Measurements from ENCODE around the gene HAT1.

The HAT1 gene

DNA sequence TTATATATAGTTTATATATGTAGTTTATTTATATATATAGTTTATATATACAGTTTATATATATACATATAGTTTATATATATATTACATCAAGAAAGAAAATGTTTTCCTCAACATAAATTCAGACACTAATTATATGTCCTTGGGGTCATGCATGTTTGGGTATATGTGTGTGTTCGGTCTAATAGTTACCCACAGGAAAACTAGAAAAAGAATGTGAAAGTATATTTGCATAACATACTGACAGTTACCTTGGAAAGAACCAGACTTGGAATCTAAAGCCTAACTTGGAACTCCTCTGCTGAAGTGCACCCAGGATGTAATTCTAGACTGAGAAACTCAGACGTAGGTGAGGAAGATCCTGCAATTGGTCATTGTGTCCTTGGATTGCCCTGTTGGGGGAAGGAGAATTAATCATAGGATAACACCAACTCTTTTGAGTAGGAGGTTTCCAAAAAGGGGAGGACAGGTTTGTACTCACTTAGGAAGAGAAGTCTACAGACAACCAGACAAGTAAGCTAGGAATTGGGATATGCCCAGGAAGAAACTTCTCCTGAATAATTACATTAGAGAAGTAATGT, 19.3 kb upstream of the HAT1 start:
- WGBS (ENCODE audit: extremely low coverage, insufficient coverage, low lambda C conversion rate): no CpG with 5 or more reads among the region's 2 CpGs
- DNase-seq: no peak

DNA sequence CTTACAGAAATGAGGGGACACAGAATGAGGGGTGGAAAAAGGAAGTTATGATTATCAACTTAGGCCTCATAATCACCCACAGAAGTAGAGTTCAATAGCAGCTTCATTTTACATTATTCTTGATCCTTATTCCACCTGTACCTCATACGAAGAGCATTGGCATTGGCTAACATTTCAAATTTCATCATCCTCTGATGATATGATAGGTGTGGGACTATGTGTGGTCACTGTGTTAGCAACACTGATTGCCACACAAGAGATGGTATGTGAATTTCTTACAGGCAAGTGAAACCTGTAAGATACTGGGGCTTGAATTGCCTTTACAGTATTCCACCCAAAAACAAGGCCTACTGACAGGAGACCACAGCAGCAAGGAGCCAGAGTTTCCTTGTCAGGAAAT, 14.0 kb upstream of the HAT1 start:
- H3K4me3 ChIP-seq (ENCODE audit: low read length): no peak overlapping the region
- H2AK5ac ChIP-seq (ENCODE audit: low read length): no peak overlapping the region
- no peak overlapping the region for H3K4ac ChIP-seq (ENCODE audit: low read depth, low read length)
- H4K8ac ChIP-seq (ENCODE audit: low read depth, low read length): no peak overlapping the region
- no peaks in the 10 kb centered on the region for H3K79me1 ChIP-seq (ENCODE audit: low read length)
- no peak for DNase-seq
- H3K4me1 ChIP-seq (ENCODE audit: control insufficient read depth, low read depth, low read length): no peaks in the 10 kb centered on the region
- no peak overlapping the region for H3K4me2 ChIP-seq (ENCODE audit: low read length)
- H3K56ac ChIP-seq (ENCODE audit: low read length): no peak overlapping the region
- no peaks in the 10 kb centered on the region for H3K36me3 ChIP-seq (ENCODE audit: control insufficient read depth, insufficient read depth, low read length)
- no CpG with 5 or more reads among the region's 1 CpG for WGBS (ENCODE audit: extremely low coverage, insufficient coverage, low lambda C conversion rate)
- no peak overlapping the region for H2BK15ac ChIP-seq (replicated peaks; ENCODE audit: low read depth)
- no peak overlapping the region for H2BK5ac ChIP-seq (ENCODE audit: low read length)
- H4K5ac ChIP-seq (ENCODE audit: low read length): no peak overlapping the region
- H2BK120ac ChIP-seq (ENCODE audit: low read depth, low read length): no peak overlapping the region
- H3K18ac ChIP-seq (ENCODE audit: low read length): no peak overlapping the region
- H3K27ac ChIP-seq (ENCODE audit: low read depth, low read length): no peak overlapping the region
- H3K9ac ChIP-seq (ENCODE audit: low read length): no peak overlapping the region
- no peak overlapping the region for H3K23ac ChIP-seq (ENCODE audit: low read length)
- H3K79me2 ChIP-seq (ENCODE audit: control insufficient read depth, insufficient read depth, low read length): no peaks in the 10 kb centered on the region
- H3K27me3 ChIP-seq (ENCODE audit: insufficient read depth, low read length, poor library complexity): no peaks in the 10 kb centered on the region

More for the DNA sequence above, 19.3 kb upstream of the HAT1 start:
- no peak overlapping the region for H3K4me2 ChIP-seq (ENCODE audit: low read length)
- no peak overlapping the region for H2BK15ac ChIP-seq (replicated peaks; ENCODE audit: low read depth)
- H2BK5ac ChIP-seq (ENCODE audit: low read length): no peak overlapping the region
- no peaks in the 10 kb centered on the region for H3K27me3 ChIP-seq (ENCODE audit: insufficient read depth, low read length, poor library complexity)
- H3K79me2 ChIP-seq (ENCODE audit: control insufficient read depth, insufficient read depth, low read length): no peaks in the 10 kb centered on the region
- H3K4me3 ChIP-seq (ENCODE audit: low read length): no peak overlapping the region
- H2AK5ac ChIP-seq (ENCODE audit: low read length): no peak overlapping the region
- H2BK120ac ChIP-seq (ENCODE audit: low read depth, low read length): no peak overlapping the region
- H3K9ac ChIP-seq (ENCODE audit: low read length): no peak overlapping the region
- H4K8ac ChIP-seq (ENCODE audit: low read depth, low read length): no peak overlapping the region
- no peak overlapping the region for H3K27ac ChIP-seq (ENCODE audit: low read depth, low read length)
- H3K36me3 ChIP-seq (ENCODE audit: control insufficient read depth, insufficient read depth, low read length): no peaks in the 10 kb centered on the region
- no peak overlapping the region for H3K4ac ChIP-seq (ENCODE audit: low read depth, low read length)
- H3K23ac ChIP-seq (ENCODE audit: low read length): no peak overlapping the region
- H3K79me1 ChIP-seq (ENCODE audit: low read length): no peaks in the 10 kb centered on the region
- no peak overlapping the region for H4K5ac ChIP-seq (ENCODE audit: low read length)
- H3K18ac ChIP-seq (ENCODE audit: low read length): no peak overlapping the region
- H3K56ac ChIP-seq (ENCODE audit: low read length): no peak overlapping the region
- no peaks in the 10 kb centered on the region for H3K4me1 ChIP-seq (ENCODE audit: control insufficient read depth, low read depth, low read length)

DNA sequence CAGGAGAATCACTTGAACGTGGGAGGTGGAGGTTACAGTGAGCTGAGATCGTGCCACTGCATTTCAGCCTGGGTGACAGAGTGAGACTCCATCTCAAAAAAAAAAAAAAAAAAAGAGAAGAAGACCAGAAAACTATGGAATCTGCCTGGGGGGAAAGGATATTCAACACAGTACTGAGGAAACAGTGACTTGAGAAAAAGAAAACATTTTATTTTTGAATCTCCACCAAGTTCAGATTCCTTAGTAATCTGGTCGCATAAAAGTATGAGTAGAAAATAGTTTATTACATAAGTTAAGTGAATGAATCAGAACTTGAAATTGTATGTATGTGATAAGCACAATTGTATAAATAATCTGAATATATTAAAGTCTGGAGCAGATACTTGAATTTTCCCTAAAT, 13.0 kb upstream of the HAT1 start:
- Histone ChIP-seq H2AK5ac (ENCODE audit: low read length) (no peak overlapping the region), H3K79me1 (ENCODE audit: low read length) (no peaks in the 10 kb centered on the region), H2BK15ac (replicated peaks; ENCODE audit: low read depth) (no peak overlapping the region), H3K18ac (ENCODE audit: low read length) (no peak overlapping the region), H3K79me2 (ENCODE audit: control insufficient read depth, insufficient read depth, low read length) (no peaks in the 10 kb centered on the region), H3K56ac (ENCODE audit: low read length) (no peak overlapping the region), H3K4me1 (ENCODE audit: control insufficient read depth, low read depth, low read length) (no peaks in the 10 kb centered on the region), H4K8ac (ENCODE audit: low read depth, low read length) (no peak overlapping the region), H3K27ac (ENCODE audit: low read depth, low read length) (no peak overlapping the region), H3K23ac (ENCODE audit: low read length) (no peak overlapping the region), H3K9ac (ENCODE audit: low read length) (no peak overlapping the region), H3K27me3 (ENCODE audit: insufficient read depth, low read length, poor library complexity) (no peaks in the 10 kb centered on the region), H3K36me3 (ENCODE audit: control insufficient read depth, insufficient read depth, low read length) (no peaks in the 10 kb centered on the region), H4K5ac (ENCODE audit: low read length) (no peak overlapping the region), H3K4me2 (ENCODE audit: low read length) (no peak overlapping the region), H2BK5ac (ENCODE audit: low read length) (no peak overlapping the region), H3K4ac (ENCODE audit: low read depth, low read length) (no peak overlapping the region), H3K4me3 (ENCODE audit: low read length) (no peak overlapping the region), H2BK120ac (ENCODE audit: low read depth, low read length) (no peak overlapping the region)
- no peak for DNase-seq
- no CpG with 5 or more reads among the region's 3 CpGs for WGBS (ENCODE audit: extremely low coverage, insufficient coverage, low lambda C conversion rate)

DNA sequence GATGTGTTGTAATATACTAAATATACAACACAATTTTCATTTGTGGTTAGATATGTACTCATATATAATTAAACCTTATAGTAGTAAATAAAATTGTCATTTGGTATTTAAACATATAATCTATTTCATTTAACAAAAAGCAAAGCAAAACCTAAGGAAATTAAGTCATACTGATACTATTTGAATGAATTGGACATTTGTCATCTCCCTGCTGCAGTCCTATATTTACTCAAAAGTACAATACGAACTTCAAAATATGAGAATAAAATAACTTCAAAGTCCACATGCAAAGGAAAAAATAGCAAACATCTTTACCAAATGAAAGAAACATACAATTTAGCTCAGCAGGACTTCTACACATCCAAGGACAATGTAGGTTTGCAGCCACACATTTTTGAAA, 11.8 kb upstream of the HAT1 start:
- no peak overlapping the region for H3K27ac ChIP-seq (ENCODE audit: low read depth, low read length)
- no CpG with 5 or more reads among the region's 1 CpG for WGBS (ENCODE audit: extremely low coverage, insufficient coverage, low lambda C conversion rate)
- no peak overlapping the region for H3K18ac ChIP-seq (ENCODE audit: low read length)
- no peak overlapping the region for H4K8ac ChIP-seq (ENCODE audit: low read depth, low read length)
- H2BK5ac ChIP-seq (ENCODE audit: low read length): no peak overlapping the region
- H3K4me2 ChIP-seq (ENCODE audit: low read length): no peak overlapping the region
- H2BK120ac ChIP-seq (ENCODE audit: low read depth, low read length): no peak overlapping the region
- no peak for DNase-seq
- no peak overlapping the region for H3K56ac ChIP-seq (ENCODE audit: low read length)
- no peaks in the 10 kb centered on the region for H3K4me1 ChIP-seq (ENCODE audit: control insufficient read depth, low read depth, low read length)
- H4K5ac ChIP-seq (ENCODE audit: low read length): no peak overlapping the region
- no peak overlapping the region for H3K9ac ChIP-seq (ENCODE audit: low read length)
- no peak overlapping the region for H2BK15ac ChIP-seq (replicated peaks; ENCODE audit: low read depth)
- no peaks in the 10 kb centered on the region for H3K79me2 ChIP-seq (ENCODE audit: control insufficient read depth, insufficient read depth, low read length)
- no peaks in the 10 kb centered on the region for H3K36me3 ChIP-seq (ENCODE audit: control insufficient read depth, insufficient read depth, low read length)
- no peak overlapping the region for H3K4ac ChIP-seq (ENCODE audit: low read depth, low read length)
- H3K4me3 ChIP-seq (ENCODE audit: low read length): no peak overlapping the region
- H3K23ac ChIP-seq (ENCODE audit: low read length): no peak overlapping the region
- H2AK5ac ChIP-seq (ENCODE audit: low read length): no peak overlapping the region
- no peaks in the 10 kb centered on the region for H3K79me1 ChIP-seq (ENCODE audit: low read length)
- no peaks in the 10 kb centered on the region for H3K27me3 ChIP-seq (ENCODE audit: insufficient read depth, low read length, poor library complexity)

DNA sequence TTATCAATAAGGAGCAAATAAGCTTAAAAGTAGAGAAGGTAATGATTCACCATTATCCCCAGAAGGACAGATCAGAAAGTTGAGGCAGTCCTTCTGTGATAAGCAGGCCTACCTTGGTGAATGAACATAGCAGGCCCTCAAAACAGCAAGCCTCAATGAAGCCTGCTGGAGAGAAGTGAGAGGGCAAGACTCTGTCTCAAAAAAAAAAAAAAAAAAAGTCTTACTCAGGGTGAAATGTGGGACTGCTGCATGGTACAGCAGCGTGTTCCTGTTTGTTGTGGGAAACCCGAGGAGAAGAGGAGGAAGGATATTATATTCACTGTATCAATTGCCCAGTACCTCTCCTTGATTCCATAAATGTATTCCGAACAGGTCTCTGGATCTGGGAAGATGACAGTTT, 8.7 kb upstream of the HAT1 start:
- no peak overlapping the region for H3K4ac ChIP-seq (ENCODE audit: low read depth, low read length)
- WGBS (ENCODE audit: extremely low coverage, insufficient coverage, low lambda C conversion rate): no CpG with 5 or more reads among the region's 3 CpGs
- H3K27me3 ChIP-seq (ENCODE audit: insufficient read depth, low read length, poor library complexity): no peaks in the 10 kb centered on the region
- DNase-seq: no peak
- H3K18ac ChIP-seq (ENCODE audit: low read length): no peak overlapping the region
- no peaks in the 10 kb centered on the region for H3K36me3 ChIP-seq (ENCODE audit: control insufficient read depth, insufficient read depth, low read length)
- H2AK5ac ChIP-seq (ENCODE audit: low read length): no peak overlapping the region
- H3K27ac ChIP-seq (ENCODE audit: low read depth, low read length): no peak overlapping the region
- no peak overlapping the region for H4K8ac ChIP-seq (ENCODE audit: low read depth, low read length)
- H3K79me2 ChIP-seq (ENCODE audit: control insufficient read depth, insufficient read depth, low read length): no peaks in the 10 kb centered on the region
- H3K9ac ChIP-seq (ENCODE audit: low read length): no peak overlapping the region
- no peak overlapping the region for H3K56ac ChIP-seq (ENCODE audit: low read length)
- H2BK5ac ChIP-seq (ENCODE audit: low read length): no peak overlapping the region
- no peaks in the 10 kb centered on the region for H3K79me1 ChIP-seq (ENCODE audit: low read length)
- H2BK120ac ChIP-seq (ENCODE audit: low read depth, low read length): no peak overlapping the region
- no peak overlapping the region for H3K23ac ChIP-seq (ENCODE audit: low read length)
- H4K5ac ChIP-seq (ENCODE audit: low read length): no peak overlapping the region
- H3K4me2 ChIP-seq (ENCODE audit: low read length): no peak overlapping the region
- H2BK15ac ChIP-seq (replicated peaks; ENCODE audit: low read depth): no peak overlapping the region
- no peaks in the 10 kb centered on the region for H3K4me1 ChIP-seq (ENCODE audit: control insufficient read depth, low read depth, low read length)
- H3K4me3 ChIP-seq (ENCODE audit: low read length): no peak overlapping the region

DNA sequence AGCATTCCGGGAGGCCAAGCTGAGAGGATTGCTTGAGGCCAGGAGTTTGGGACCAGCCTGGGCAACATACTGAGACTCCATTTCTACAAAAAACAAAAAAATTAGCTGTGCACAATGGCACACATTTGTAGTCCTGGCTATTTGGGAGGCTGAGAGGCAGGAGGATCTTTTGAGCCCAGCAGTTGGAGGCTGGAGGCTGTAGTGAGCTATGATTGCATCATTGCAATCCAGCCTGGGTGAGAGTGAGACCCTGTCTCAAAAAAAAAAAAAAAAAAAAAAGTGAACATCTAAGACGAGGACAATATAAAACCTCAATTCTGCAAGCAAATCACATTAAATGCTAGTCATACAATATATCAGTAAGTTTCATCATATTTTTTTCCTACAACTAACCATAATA, 2.8 kb upstream of the HAT1 start:
- no peak overlapping the region for H2BK5ac ChIP-seq (ENCODE audit: low read length)
- peaks cover 11% of the 10 kb centered on the region for H3K79me2 ChIP-seq (ENCODE audit: control insufficient read depth, insufficient read depth, low read length)
- no peak overlapping the region for H3K4me3 ChIP-seq (ENCODE audit: low read length)
- peak overlapping the region; percentile 56 for H4K8ac ChIP-seq (ENCODE audit: low read depth, low read length)
- no peaks in the 10 kb centered on the region for H3K36me3 ChIP-seq (ENCODE audit: control insufficient read depth, insufficient read depth, low read length)
- H3K4me2 ChIP-seq (ENCODE audit: low read length): no peak overlapping the region
- no peak overlapping the region for H2BK120ac ChIP-seq (ENCODE audit: low read depth, low read length)
- no peak overlapping the region for H2AK5ac ChIP-seq (ENCODE audit: low read length)
- peaks cover 3% of the 10 kb centered on the region for H3K79me1 ChIP-seq (ENCODE audit: low read length)
- DNase-seq: no peak
- no peak overlapping the region for H3K23ac ChIP-seq (ENCODE audit: low read length)
- WGBS (ENCODE audit: extremely low coverage, insufficient coverage, low lambda C conversion rate): no CpG with 5 or more reads among the region's 2 CpGs
- no peak overlapping the region for H4K5ac ChIP-seq (ENCODE audit: low read length)
- H2BK15ac ChIP-seq (replicated peaks; ENCODE audit: low read depth): no peak overlapping the region
- no peak overlapping the region for H3K27ac ChIP-seq (ENCODE audit: low read depth, low read length)
- H3K56ac ChIP-seq (ENCODE audit: low read length): no peak overlapping the region
- H3K4ac ChIP-seq (ENCODE audit: low read depth, low read length): no peak overlapping the region
- no peak overlapping the region for H3K9ac ChIP-seq (ENCODE audit: low read length)
- no peak overlapping the region for H3K18ac ChIP-seq (ENCODE audit: low read length)
- H3K27me3 ChIP-seq (ENCODE audit: insufficient read depth, low read length, poor library complexity): no peaks in the 10 kb centered on the region
- H3K4me1 ChIP-seq (ENCODE audit: control insufficient read depth, low read depth, low read length): no peaks in the 10 kb centered on the region
